WERI-Rb-1 (cell line): Measurements from ENCODE around the gene PTPRA.

Experiments used
- DNase-seq: peaks from one replicate; pipeline ENCODE4 v3.0.0-alpha.2; 2020
- H3K27ac ChIP-seq: fragments of 250-450 bp; sonication (Bioruptor Pico); 2 replicates; pipeline ENCODE4 v1.5.1; 2020; ENCODE audit warnings: mild to moderate bottlenecking, moderate library complexity
- H3K27me3 ChIP-seq: fragments of 250-450 bp; sonication (Bioruptor Pico); 2 replicates; pipeline ENCODE4 v1.5.1; 2021; ENCODE audit warnings: mild to moderate bottlenecking, low read depth, moderate library complexity; ENCODE audit not compliant: insufficient read depth, severe bottlenecking
- H3K36me3 ChIP-seq: fragments of 250-450 bp; sonication (Bioruptor Pico); 2 replicates; pipeline ENCODE4 v1.5.1; 2020; ENCODE audit warnings: mild to moderate bottlenecking, moderate library complexity
- H3K4me3 ChIP-seq: 2 replicates; pipeline ENCODE4 v1.5.1; 2011; ENCODE audit warnings: low read depth, mild to moderate bottlenecking, control low read depth, low read length
- H3K9me3 ChIP-seq: fragments of 250-450 bp; sonication (Bioruptor Pico); 2 replicates; pipeline ENCODE4 v1.5.1; 2021; ENCODE audit warnings: mild to moderate bottlenecking, moderate library complexity; ENCODE audit not compliant: severe bottlenecking
- CTCF ChIP-seq: IDR thresholded peaks from 2 replicates; pipeline ENCODE4 v1.5.1; 2011; ENCODE audit warnings: low read depth, mild to moderate bottlenecking, control low read depth, inconsistent platforms, low read length

Gene PTPRA

DNA sequence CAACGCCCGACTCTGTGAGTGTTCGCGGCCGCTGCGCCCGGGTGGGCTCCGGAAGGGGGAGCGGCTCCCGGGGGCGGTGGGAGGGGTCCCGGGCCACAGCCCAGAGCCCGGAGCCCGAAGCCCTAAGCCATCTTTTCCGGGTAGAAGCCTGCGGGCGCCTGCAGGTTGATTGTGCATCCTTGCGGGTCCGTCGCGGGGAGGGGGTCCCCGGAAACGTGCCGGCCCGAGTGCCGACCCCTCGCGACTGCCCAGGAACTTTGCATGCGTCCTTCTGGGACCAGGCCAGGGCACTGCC, 413 bp downstream of the PTPRA start:
- Histone ChIP-seq H3K4me3 (peak overlapping the region; percentile 70), H3K36me3 (peaks cover 13% of the 10 kb centered on the region; the same call in 1 of the 2 replicates), H3K9me3 (no peaks in the 10 kb centered on the region), H3K27me3 (no peaks in the 10 kb centered on the region), H3K27ac (peak overlapping the region; percentile 43)
- TF ChIP-seq CTCF: no peak
- peak; percentile 53 for DNase-seq

GRCh38 chr20:2874456-2874855, 1.2 kb downstream of the PTPRA start:
- peak overlapping the region; percentile 70 for H3K4me3 ChIP-seq
- no peaks in the 10 kb centered on the region for H3K27me3 ChIP-seq
- H3K27ac ChIP-seq: no peak overlapping the region

GRCh38 chr20:2875690-2876203, 2.5 kb downstream of the PTPRA start:
- Histone ChIP-seq H3K36me3 (peaks cover 13% of the 10 kb centered on the region; the same call in 1 of the 2 replicates), H3K4me3 (no peak overlapping the region), H3K9me3 (no peaks in the 10 kb centered on the region), H3K27me3 (no peaks in the 10 kb centered on the region), H3K27ac (no peak overlapping the region)
- TF ChIP-seq CTCF: no peak
- no peak for DNase-seq

More at GRCh38 chr20:2874456-2874855, 1.2 kb downstream of the PTPRA start:
- DNase-seq: no peak
- no peak for TF ChIP-seq CTCF
- Histone ChIP-seq H3K36me3 (peaks cover 13% of the 10 kb centered on the region; the same call in 1 of the 2 replicates), H3K9me3 (no peaks in the 10 kb centered on the region)

GRCh38 chr20:2878515-2878914, 5.2 kb downstream of the PTPRA start:
- no peaks in the 10 kb centered on the region for H3K9me3 ChIP-seq
- H3K4me3 ChIP-seq: no peak overlapping the region
- TF ChIP-seq CTCF: no peak
- no peak overlapping the region for H3K27ac ChIP-seq
- no peak for DNase-seq
- peaks cover 13% of the 10 kb centered on the region; the same call in 1 of the 2 replicates for H3K36me3 ChIP-seq
- H3K27me3 ChIP-seq: no peaks in the 10 kb centered on the region

DNA sequence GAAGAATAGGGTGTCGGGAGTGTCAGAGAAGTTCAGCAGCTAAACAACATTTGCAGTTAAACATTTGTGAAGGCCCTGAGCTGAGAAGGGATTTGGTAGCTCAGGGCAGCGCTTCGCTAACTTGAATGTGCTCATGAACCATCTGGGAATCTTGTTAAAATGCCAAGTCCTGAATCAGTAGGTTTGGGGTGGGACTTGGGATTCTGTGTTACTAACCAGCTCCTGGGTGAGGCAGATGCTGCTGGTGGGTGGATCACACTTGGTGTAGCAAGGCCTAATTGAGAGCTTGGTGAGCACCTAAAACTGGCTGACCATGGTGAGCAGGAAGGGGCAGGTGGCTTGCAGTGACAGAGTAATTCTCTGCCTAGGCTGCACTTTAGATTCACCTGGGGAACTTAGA, 5.9 kb downstream of the PTPRA start:
- Histone ChIP-seq H3K27me3 (no peaks in the 10 kb centered on the region), H3K4me3 (no peak overlapping the region), H3K27ac (no peak overlapping the region), H3K36me3 (peaks cover 13% of the 10 kb centered on the region; the same call in 1 of the 2 replicates), H3K9me3 (no peaks in the 10 kb centered on the region)
- DNase-seq: no peak
- no peak for TF ChIP-seq CTCF

DNA sequence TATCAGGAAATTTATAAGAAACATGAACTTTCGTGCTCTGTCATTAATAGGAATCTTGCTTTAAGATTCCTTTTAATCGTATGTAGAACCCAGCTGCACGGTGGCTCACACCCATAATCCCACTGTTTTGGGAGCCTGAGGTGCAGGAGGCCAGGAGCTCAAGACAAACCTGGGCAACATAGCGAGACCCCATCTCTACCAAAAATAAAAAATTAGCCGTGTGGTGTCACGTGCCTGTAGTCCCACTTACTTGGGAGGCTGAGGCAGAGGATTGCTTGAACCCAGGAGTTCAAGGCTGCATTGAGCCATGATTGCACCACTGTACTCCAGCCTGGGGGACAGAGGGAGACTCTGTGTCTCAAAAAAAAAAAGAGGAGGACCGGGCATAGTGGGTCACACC, 7.4 kb downstream of the PTPRA start:
- Histone ChIP-seq H3K27me3 (no peaks in the 10 kb centered on the region), H3K4me3 (no peak overlapping the region), H3K36me3 (peaks cover 12% of the 10 kb centered on the region; the same call in 1 of the 2 replicates), H3K27ac (no peak overlapping the region), H3K9me3 (no peaks in the 10 kb centered on the region)
- no peak for DNase-seq
- no peak for TF ChIP-seq CTCF
